Liver (tissue), 6 donors: ENCODE data around the gene PPT2. TPM values are rescaled to one million over a fixed set of nuclear protein-coding genes. Genes with fewer than 3 reads are reported as not detected.

ENCODE experiments used
- EGR1 ChIP-seq, 2 donors: IDR thresholded peaks; 2 replicates each; pipeline ENCODE4 v1.6.1; 2016 to 2018; ENCODE audit warnings: antibody characterized with exemption in 2 of 2, low read depth in 2 of 2
- FOXA1 ChIP-seq: IDR thresholded peaks from 2 replicates; pipeline ENCODE4 v1.6.1; 2016; ENCODE audit warnings: antibody characterized with exemption
- FOXA2 ChIP-seq: IDR thresholded peaks from 2 replicates; pipeline ENCODE4 v1.6.1; 2016; ENCODE audit warnings: antibody characterized with exemption
- GABPA ChIP-seq, 2 donors: IDR thresholded peaks in 1 of 2; conservative IDR thresholded peaks in 1 of 2; 2 replicates each; pipeline ENCODE4 v1.6.1; 2016; ENCODE audit warnings: antibody characterized with exemption in 2 of 2, mild to moderate bottlenecking in 1 of 2, moderate library complexity in 1 of 2
- RAD21 ChIP-seq, 2 donors: IDR thresholded peaks; 2 replicates each; pipeline ENCODE4 v1.6.1; 2016; ENCODE audit warnings: antibody characterized with exemption in 2 of 2, mild to moderate bottlenecking in 2 of 2
- RXRA ChIP-seq, 2 donors: IDR thresholded peaks; 2 replicates each; pipeline ENCODE4 v1.6.1; 2017 to 2018; ENCODE audit warnings: antibody characterized with exemption in 2 of 2, mild to moderate bottlenecking in 1 of 2
- polyA plus RNA-seq, 2 donors: library from polyadenylated mRNA; stranded (reverse) in 1 of 2; unstranded in 1 of 2; fragments of 200-250 nt in 1 of 2; fragments of >200 nt in 1 of 2; fragmentation: Nextera tagmentation in 1 of 2; extraction: Ambion mirVana in 1 of 2; gene quantifications; one replicate each; pipeline versions ENCODE4 v1.2.1 to v1.2.3, GENCODE V29; 2013 to 2015
- small RNA-seq: library from RNA; depleted of rRNA; stranded (forward); fragments of <200 nt; gene quantifications from one replicate; pipeline ENCODE3, GENCODE V24; 2014
- total RNA-seq, 2 donors: library from RNA; depleted of rRNA; stranded (reverse); fragments of >200 nt; gene quantifications; one replicate each; pipeline ENCODE4 v1.2.3, GENCODE V29; 2014
- TF ChIP-seq, protein P1 (sequence below): IDR thresholded peaks from 2 replicates; pipeline ENCODE4 v1.6.1; 2016; ENCODE audit warnings: antibody characterized with exemption
- donor health status: healthy.
- donor health status: healthy.
- donor health status: healthy.

PPT2 gene
- total and polyA plus RNA-seq, 4 donors, result 7.6 to 47.4 (median 15.1) TPM

DNA sequence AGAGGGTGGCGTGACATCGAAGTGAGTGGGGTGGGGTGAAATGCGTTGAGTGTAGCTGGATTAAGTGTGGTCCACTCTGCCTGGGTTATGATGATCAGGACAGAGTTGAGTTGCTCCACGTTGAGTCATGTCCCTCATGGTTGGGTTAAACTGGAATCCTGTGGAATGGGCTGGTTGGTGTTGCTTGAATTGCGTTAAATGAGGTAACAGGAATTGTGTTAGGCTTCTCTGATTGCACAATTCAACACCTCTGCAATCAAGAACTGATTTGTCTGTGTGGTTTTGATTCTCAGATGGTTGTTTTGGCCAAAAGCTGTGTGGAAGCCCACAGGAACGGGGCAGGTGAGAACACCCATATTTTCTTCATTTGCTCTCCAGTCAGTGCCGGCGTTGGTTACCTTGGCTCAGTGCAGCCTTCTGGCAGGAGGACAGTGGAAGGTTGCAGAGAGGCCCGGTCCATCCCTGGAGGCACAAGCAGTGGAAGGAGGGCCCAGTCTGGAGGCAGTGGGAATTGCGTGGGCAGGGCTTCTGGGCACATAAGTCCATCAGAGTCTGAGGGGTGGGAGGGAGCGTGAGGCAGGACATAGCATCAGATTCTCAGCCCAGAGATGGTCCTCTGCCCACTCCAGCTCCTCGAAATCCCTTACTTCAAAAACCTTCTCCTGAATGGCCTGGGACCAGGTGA lies 58.3 kb downstream of the PPT2 start (continued):
- TF ChIP-seq FOXA1 (no peak), RAD21 (IDR thresholded peaks at IDR 0.05) (no peak), FOXA2 (no peak), EGR1 (IDR thresholded peaks at IDR 0.05; ENCODE audit: low read depth in 2 of 2) (no peak), GABPA (IDR thresholded peaks at IDR 0.05 in 1 of 2, conservative IDR thresholded peaks at IDR 0.05 in 1 of 2) (no peak), RXRA (IDR thresholded peaks at IDR 0.05) (no peak)
- TF ChIP-seq, protein P1, sequence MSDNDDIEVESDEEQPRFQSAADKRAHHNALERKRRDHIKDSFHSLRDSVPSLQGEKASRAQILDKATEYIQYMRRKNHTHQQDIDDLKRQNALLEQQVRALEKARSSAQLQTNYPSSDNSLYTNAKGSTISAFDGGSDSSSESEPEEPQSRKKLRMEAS, result no peak

Small RNA genes lying within 50 kb of the gene (small RNA-seq; reads per million reads assigned to genes)
- not detected for gene AL662884.1
- not detected for gene MIR6833

Other genes starting within 250 kb of the PPT2 start
- gene C2, start 226.4 kb upstream of the PPT2 start, total RNA-seq, result 100 to 1,000 TPM; 212 to 354 TPM
- 100 to 1,000 TPM; 441 to 522 TPM for gene C2, start 226.4 kb upstream of the PPT2 start, polyA plus RNA-seq
- 1,000 to 10,000 TPM; 2,016 to 3,272 TPM for gene CFB, start 208.0 kb upstream of the PPT2 start, total RNA-seq
- 1,000 to 10,000 TPM; 3,136 to 3,144 TPM for gene CFB, start 208.0 kb upstream of the PPT2 start, polyA plus RNA-seq
- gene NELFE, start 195.2 kb upstream of the PPT2 start, total RNA-seq, result 10 to 100 TPM; 11.1 to 21.8 TPM
- gene NELFE, start 195.2 kb upstream of the PPT2 start, polyA plus RNA-seq, result 10 to 100 TPM; 11.9 to 14.2 TPM
- gene SKIC2, start 195.0 kb upstream of the PPT2 start, total RNA-seq, result 10 to 100 TPM; 34.7 to 57.6 TPM
- 10 to 100 TPM; 26.7 to 34.3 TPM for gene SKIC2, start 195.0 kb upstream of the PPT2 start, polyA plus RNA-seq
- gene DXO, start 182.0 kb upstream of the PPT2 start, total RNA-seq, result 10 to 100 TPM in 1 of 2 donors, 1 to 10 TPM in 1; 4.5 to 11.0 TPM
- gene DXO, start 182.0 kb upstream of the PPT2 start, polyA plus RNA-seq, result 1 to 10 TPM; 8.9 to 9.7 TPM
- gene C4A, start 172.1 kb upstream of the PPT2 start, total RNA-seq, result 1,000 to 10,000 TPM in 1 of 2 donors, 100 to 1,000 TPM in 1; 410 to 1,584 TPM
- gene C4A, start 172.1 kb upstream of the PPT2 start, polyA plus RNA-seq, result 1,000 to 10,000 TPM; 1,485 to 2,903 TPM
- 1,000 to 10,000 TPM in 1 of 2 donors, 100 to 1,000 TPM in 1; 666 to 1,114 TPM for gene C4B, start 139.3 kb upstream of the PPT2 start, total RNA-seq
- 1,000 to 10,000 TPM; 1,699 to 3,560 TPM for gene C4B, start 139.3 kb upstream of the PPT2 start, polyA plus RNA-seq
- 10 to 100 TPM in 1 of 2 donors, 1 to 10 TPM in 1; 1.7 to 29.6 TPM for gene CYP21A2, start 115.7 kb upstream of the PPT2 start, total RNA-seq
- 10 to 100 TPM in 1 of 2 donors, 1 to 10 TPM in 1; 6.9 to 29.7 TPM for gene CYP21A2, start 115.7 kb upstream of the PPT2 start, polyA plus RNA-seq
- gene TNXB, start 44.8 kb upstream of the PPT2 start, total RNA-seq, result 10 to 100 TPM in 1 of 2 donors, 1 to 10 TPM in 1; 6.8 to 17.1 TPM
- 1 to 10 TPM; 3.0 to 4.4 TPM for gene TNXB, start 44.8 kb upstream of the PPT2 start, polyA plus RNA-seq
- gene ATF6B, start 25.9 kb upstream of the PPT2 start, total RNA-seq, result 10 to 100 TPM; 13.6 to 13.9 TPM
- 10 to 100 TPM; 17.1 to 24.8 TPM for gene ATF6B, start 25.9 kb upstream of the PPT2 start, polyA plus RNA-seq
- gene FKBPL, start 23.9 kb upstream of the PPT2 start, total RNA-seq, result 1 to 10 TPM; 2.3 to 5.7 TPM
- gene FKBPL, start 23.9 kb upstream of the PPT2 start, polyA plus RNA-seq, result 1 to 10 TPM; 2.8 to 3.3 TPM
- under 1 TPM in 1 of 2 donors, not detected in 1; 0.08 TPM for gene PRRT1, start 2.2 kb upstream of the PPT2 start, total RNA-seq
- gene PRRT1, start 2.2 kb upstream of the PPT2 start, polyA plus RNA-seq, result under 1 TPM; 0.19 to 0.24 TPM
- gene EGFL8, start 10.5 kb downstream of the PPT2 start, total RNA-seq, result 1 to 10 TPM; 1.8 to 8.2 TPM
- 1 to 10 TPM; 1.9 TPM for gene EGFL8, start 10.5 kb downstream of the PPT2 start, polyA plus RNA-seq
- 10 to 100 TPM; 10.4 to 14.7 TPM for gene AGPAT1, start 21.9 kb downstream of the PPT2 start, total RNA-seq
- gene AGPAT1, start 21.9 kb downstream of the PPT2 start, polyA plus RNA-seq, result 10 to 100 TPM; 20.3 to 45.1 TPM
- gene RNF5, start 24.3 kb downstream of the PPT2 start, total RNA-seq, result 10 to 100 TPM; 51.5 to 56.1 TPM
- 10 to 100 TPM; 65.9 to 85.9 TPM for gene RNF5, start 24.3 kb downstream of the PPT2 start, polyA plus RNA-seq
- gene AGER, start 30.1 kb downstream of the PPT2 start, total RNA-seq, result under 1 TPM; 0.47 to 0.92 TPM
- under 1 TPM; 0.75 to 0.91 TPM for gene AGER, start 30.1 kb downstream of the PPT2 start, polyA plus RNA-seq
- gene PBX2, start 36.1 kb downstream of the PPT2 start, total RNA-seq, result 10 to 100 TPM; 21.3 to 52.5 TPM
- gene PBX2, start 36.1 kb downstream of the PPT2 start, polyA plus RNA-seq, result 10 to 100 TPM in 1 of 2 donors, 1 to 10 TPM in 1; 1.5 to 16.0 TPM
- 1 to 10 TPM; 2.3 to 6.6 TPM for gene GPSM3, start 38.5 kb downstream of the PPT2 start, total RNA-seq
- 1 to 10 TPM; 6.0 to 8.0 TPM for gene GPSM3, start 38.5 kb downstream of the PPT2 start, polyA plus RNA-seq
- gene NOTCH4, start 69.9 kb downstream of the PPT2 start, total RNA-seq, result 10 to 100 TPM in 1 of 2 donors, 1 to 10 TPM in 1; 2.6 to 15.1 TPM
- 10 to 100 TPM in 1 of 2 donors, 1 to 10 TPM in 1; 7.3 to 10.4 TPM for gene NOTCH4, start 69.9 kb downstream of the PPT2 start, polyA plus RNA-seq
- not detected for gene TSBP1, start 217.8 kb downstream of the PPT2 start, total RNA-seq
- gene TSBP1, start 217.8 kb downstream of the PPT2 start, polyA plus RNA-seq, result not detected